Smooth muscle cell (in vitro differentiated cells): ENCODE results near the gene CTNNBL1. TPM values are rescaled to one million over a fixed set of nuclear protein-coding genes. Genes with fewer than 3 reads are reported as not detected.
A peak's percentile ranks its signal among the peaks of the same experiment; 100 is the strongest.

Source experiments
- DNase-seq: peaks from one replicate; lab custom pipeline; 2025; ENCODE audit not compliant: unreplicated experiment; lab: John Stamatoyannopoulos, UW
- H2AFZ ChIP-seq: fragments of 200-600 bp; sonication (generic); 2 replicates; pipeline ENCODE4 v1.6.0; 2016; ENCODE audit warnings: antibody characterized with exemption, low read depth, mild to moderate bottlenecking
- H3F3A ChIP-seq: fragments of 200-600 bp; sonication (generic); 2 replicates; pipeline ENCODE4 v1.6.0; 2017; ENCODE audit warnings: antibody characterized with exemption, low read depth
- H3K27ac ChIP-seq: fragments of 200-600 bp; sonication (generic); 2 replicates; pipeline ENCODE4 v1.5.1; 2016; ENCODE audit warnings: low read depth, mild to moderate bottlenecking
- H3K27me3 ChIP-seq: fragments of 200-600 bp; sonication (generic); 2 replicates; pipeline ENCODE4 v1.6.1; 2016; ENCODE audit warnings: low read depth, mild to moderate bottlenecking
- H3K36me3 ChIP-seq: fragments of 200-600 bp; sonication (generic); 2 replicates; pipeline ENCODE4 v1.5.1; 2016; ENCODE audit warnings: low read depth
- H3K4me1 ChIP-seq: fragments of 200-600 bp; sonication (generic); 2 replicates; pipeline ENCODE4 v1.5.1; 2016; ENCODE audit warnings: low read depth
- H3K4me2 ChIP-seq: fragments of 200-600 bp; sonication (generic); 2 replicates; pipeline ENCODE4 v1.6.0; 2016; ENCODE audit warnings: mild to moderate bottlenecking
- H3K4me3 ChIP-seq: fragments of 200-600 bp; sonication (generic); 2 replicates; pipeline ENCODE4 v1.5.1; 2016; ENCODE audit warnings: mild to moderate bottlenecking
- H3K79me2 ChIP-seq: fragments of 200-600 bp; sonication (generic); 2 replicates; pipeline ENCODE4 v1.6.0; 2016; ENCODE audit warnings: low read depth, mild to moderate bottlenecking
- H3K9ac ChIP-seq: fragments of 200-600 bp; sonication (generic); 2 replicates; pipeline ENCODE4 v1.6.0; 2016; ENCODE audit warnings: low read depth
- H3K9me3 ChIP-seq: fragments of 200-600 bp; sonication (generic); replicated peaks from 2 replicates; pipeline ENCODE4 v1.5.1; 2016; ENCODE audit warnings: low read depth
- H4K20me1 ChIP-seq: fragments of 200-600 bp; sonication (generic); 2 replicates; pipeline ENCODE4 v1.6.0; 2016; ENCODE audit warnings: low read depth
- WGBS: methylation state at CpG from one replicate; pipeline ENCODE4 v1.1.7; 2016; ENCODE audit warnings: low lambda C conversion rate; 5-methylcytosine and 5-hydroxymethylcytosine counted together
- polyA plus RNA-seq: library from polyadenylated mRNA; unstranded; fragments of >200 nt; fragmentation: Nextera tagmentation; extraction: Ambion mirVana; gene quantifications from 2 replicates; pipeline ENCODE4 v1.2.1, GENCODE V29; 2016
- total RNA-seq: library from RNA; depleted of rRNA; stranded (reverse); fragments of >200 nt; gene quantifications from 2 replicates; pipeline ENCODE4 v1.2.3, GENCODE V29; 2014
- TF ChIP-seq, protein P1 (sequence below): fragments of 200-600 bp; sonication (generic); IDR thresholded peaks from 2 replicates; pipeline ENCODE4 v1.5.1; 2017; ENCODE audit warnings: borderline replicate concordance, mild to moderate bottlenecking, antibody characterized with exemption; ENCODE audit not compliant: insufficient read depth, poor library complexity, severe bottlenecking

CTNNBL1 gene
- total and polyA plus RNA-seq, 2 experiments from 2014 or later: 33.3 to 63.6 TPM

DNA sequence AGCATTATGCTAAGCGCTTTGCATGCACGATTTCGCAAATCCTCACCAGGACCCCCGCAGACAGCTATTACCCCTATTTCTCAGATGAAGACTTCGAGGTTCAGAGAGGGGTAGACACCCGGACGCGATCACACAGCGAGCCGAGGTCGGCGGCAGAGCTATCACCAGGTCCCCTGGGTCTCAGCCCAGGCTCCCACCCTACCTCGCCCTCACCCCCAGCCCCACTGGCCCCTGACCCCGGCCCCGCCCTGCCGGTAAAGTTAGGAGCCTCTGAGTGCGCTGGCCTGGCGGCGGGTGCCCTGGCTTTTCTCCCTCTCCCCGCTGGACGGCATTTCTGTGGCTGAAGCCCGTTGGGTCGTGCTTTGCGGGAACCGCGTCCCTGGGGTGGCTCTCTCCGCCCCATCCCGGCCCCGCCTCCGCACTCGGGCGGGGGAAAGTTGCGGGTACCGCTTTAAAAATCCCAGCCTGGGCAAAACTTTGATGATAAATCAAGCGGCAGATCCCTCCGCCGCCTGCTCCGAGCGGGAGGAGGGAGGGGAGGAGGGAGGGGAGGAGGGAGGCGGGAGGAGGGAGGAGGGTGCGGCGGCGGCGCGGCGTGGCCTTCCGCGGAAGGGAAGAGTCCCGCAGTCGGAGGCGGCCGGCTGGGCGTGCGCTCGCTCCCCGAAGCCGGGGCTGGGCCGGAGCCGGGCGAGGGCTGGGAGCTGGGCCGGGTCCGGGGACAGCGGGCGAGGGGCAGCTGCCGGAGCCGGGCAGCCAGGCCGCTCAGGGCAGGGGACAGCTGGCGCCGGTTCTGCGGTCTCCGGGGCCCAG, 208.9 kb downstream of the CTNNBL1 start, which contains the start of gene VSTM2L:
VSTM2L (plus strand) TSS at position 624 of the 810 bp plus-strand sequence. CDS start 224 bp downstream, outside the sequence.
- Histone ChIP-seq H2AFZ (no peak within 1 kb of the TSS), H3K9ac (no peak within 1 kb of the TSS), H3K4me1 (peaks cover 11% of the 10 kb centered on the region), H3K4me2 (peak within 1 kb of the TSS; percentile 80), H3K79me2 (no peaks in the 10 kb centered on the region), H3K9me3 (no peaks in the 10 kb centered on the region), H3K4me3 (peak within 1 kb of the TSS; percentile 35), H3K27ac (no peak within 1 kb of the TSS), H3K36me3 (no peaks in the 10 kb centered on the region), H3K27me3 (peaks cover 66% of the 10 kb centered on the region), H4K20me1 (no peaks in the 10 kb centered on the region), H3F3A (no peaks in the 10 kb centered on the region)
- DNase-seq: no peak
- TF ChIP-seq, protein P1, sequence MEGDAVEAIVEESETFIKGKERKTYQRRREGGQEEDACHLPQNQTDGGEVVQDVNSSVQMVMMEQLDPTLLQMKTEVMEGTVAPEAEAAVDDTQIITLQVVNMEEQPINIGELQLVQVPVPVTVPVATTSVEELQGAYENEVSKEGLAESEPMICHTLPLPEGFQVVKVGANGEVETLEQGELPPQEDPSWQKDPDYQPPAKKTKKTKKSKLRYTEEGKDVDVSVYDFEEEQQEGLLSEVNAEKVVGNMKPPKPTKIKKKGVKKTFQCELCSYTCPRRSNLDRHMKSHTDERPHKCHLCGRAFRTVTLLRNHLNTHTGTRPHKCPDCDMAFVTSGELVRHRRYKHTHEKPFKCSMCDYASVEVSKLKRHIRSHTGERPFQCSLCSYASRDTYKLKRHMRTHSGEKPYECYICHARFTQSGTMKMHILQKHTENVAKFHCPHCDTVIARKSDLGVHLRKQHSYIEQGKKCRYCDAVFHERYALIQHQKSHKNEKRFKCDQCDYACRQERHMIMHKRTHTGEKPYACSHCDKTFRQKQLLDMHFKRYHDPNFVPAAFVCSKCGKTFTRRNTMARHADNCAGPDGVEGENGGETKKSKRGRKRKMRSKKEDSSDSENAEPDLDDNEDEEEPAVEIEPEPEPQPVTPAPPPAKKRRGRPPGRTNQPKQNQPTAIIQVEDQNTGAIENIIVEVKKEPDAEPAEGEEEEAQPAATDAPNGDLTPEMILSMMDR: peak; percentile 1
- 32% methylated on average over 20 of the region's 71 CpGs for WGBS

DNA sequence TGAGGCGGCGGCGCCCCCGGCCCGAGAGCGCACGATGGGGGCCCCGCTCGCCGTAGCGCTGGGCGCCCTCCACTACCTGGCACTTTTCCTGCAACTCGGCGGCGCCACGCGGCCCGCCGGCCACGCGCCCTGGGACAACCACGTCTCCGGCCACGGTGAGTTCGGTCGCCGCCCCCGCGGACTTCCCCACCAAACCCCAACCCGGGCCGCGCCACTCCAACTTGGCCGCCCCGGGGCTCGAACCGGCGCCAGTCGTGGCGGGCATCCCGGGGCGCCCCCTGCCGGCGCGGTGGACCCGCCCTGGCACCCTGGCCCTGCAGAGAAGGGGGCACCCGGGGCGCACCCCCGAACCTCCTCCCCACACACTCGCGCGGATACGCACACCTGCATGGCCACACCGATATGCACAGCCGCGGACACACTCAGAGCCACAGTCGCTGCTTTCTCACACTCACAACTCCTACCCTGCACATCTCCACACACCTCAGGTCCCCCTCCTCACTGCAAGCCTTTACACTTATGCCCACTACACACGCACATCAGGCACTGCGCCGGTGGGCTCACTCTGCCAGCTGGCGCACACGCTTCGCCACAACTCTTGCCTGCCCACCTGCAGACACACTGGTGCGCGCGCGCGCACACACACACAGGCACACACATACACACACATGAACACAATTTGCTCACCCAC, 209.6 kb downstream of the CTNNBL1 start:
- 38% methylated on average over 52 of the region's 67 CpGs for WGBS
- peaks cover 66% of the 10 kb centered on the region for H3K27me3 ChIP-seq
- H3K4me1 ChIP-seq: peaks cover 19% of the 10 kb centered on the region
- no peaks in the 10 kb centered on the region for H3K79me2 ChIP-seq
- no peaks in the 10 kb centered on the region for H4K20me1 ChIP-seq
- no peak overlapping the region for H3K27ac ChIP-seq
- no peak for DNase-seq
- no peaks in the 10 kb centered on the region for H3K36me3 ChIP-seq
- no peaks in the 10 kb centered on the region for H3K9me3 ChIP-seq
- peak overlapping the region; percentile 35 for H3K4me3 ChIP-seq
- H2AFZ ChIP-seq: no peak overlapping the region
- H3K9ac ChIP-seq: no peak overlapping the region
- H3K4me2 ChIP-seq: peak overlapping the region; percentile 80
- H3F3A ChIP-seq: no peaks in the 10 kb centered on the region
- TF ChIP-seq, protein P1: peak; percentile 28

- no peak overlapping the region for H2AFZ ChIP-seq
- no peak overlapping the region for H3K27ac ChIP-seq
- H3F3A ChIP-seq: no peaks in the 10 kb centered on the region
- no peaks in the 10 kb centered on the region for H3K79me2 ChIP-seq
- H3K4me3 ChIP-seq: no peak overlapping the region
- TF ChIP-seq, protein P1: no peak
- H4K20me1 ChIP-seq: no peaks in the 10 kb centered on the region
- no peaks in the 10 kb centered on the region for H3K36me3 ChIP-seq
- peaks cover 19% of the 10 kb centered on the region for H3K4me1 ChIP-seq
- peaks cover 66% of the 10 kb centered on the region for H3K27me3 ChIP-seq
- H3K9ac ChIP-seq: no peak overlapping the region
- no peak overlapping the region for H3K4me2 ChIP-seq
- no peak for DNase-seq
- 90% methylated on average over 12 of the region's 12 CpGs for WGBS
- no peaks in the 10 kb centered on the region for H3K9me3 ChIP-seq
These were observed 210.3 kb downstream of the CTNNBL1 start for GRCh38 chr20:37904008-37904642.
